Stimulated activated CD8-positive, alpha-beta memory T cell treated with anti-CD3 and anti-CD28 coated beads, Interleukin-7, amount 100 ng/mL, for 1 hour (primary cell): ENCODE data around the gene TAPBP.

Source experiments
- DNase-seq, 2 donors: peaks; one replicate each; pipeline ENCODE4 v3.0.0-alpha.2; 2020; ENCODE audit warnings: low read depth in 2 of 2

Gene TAPBP

DNA sequence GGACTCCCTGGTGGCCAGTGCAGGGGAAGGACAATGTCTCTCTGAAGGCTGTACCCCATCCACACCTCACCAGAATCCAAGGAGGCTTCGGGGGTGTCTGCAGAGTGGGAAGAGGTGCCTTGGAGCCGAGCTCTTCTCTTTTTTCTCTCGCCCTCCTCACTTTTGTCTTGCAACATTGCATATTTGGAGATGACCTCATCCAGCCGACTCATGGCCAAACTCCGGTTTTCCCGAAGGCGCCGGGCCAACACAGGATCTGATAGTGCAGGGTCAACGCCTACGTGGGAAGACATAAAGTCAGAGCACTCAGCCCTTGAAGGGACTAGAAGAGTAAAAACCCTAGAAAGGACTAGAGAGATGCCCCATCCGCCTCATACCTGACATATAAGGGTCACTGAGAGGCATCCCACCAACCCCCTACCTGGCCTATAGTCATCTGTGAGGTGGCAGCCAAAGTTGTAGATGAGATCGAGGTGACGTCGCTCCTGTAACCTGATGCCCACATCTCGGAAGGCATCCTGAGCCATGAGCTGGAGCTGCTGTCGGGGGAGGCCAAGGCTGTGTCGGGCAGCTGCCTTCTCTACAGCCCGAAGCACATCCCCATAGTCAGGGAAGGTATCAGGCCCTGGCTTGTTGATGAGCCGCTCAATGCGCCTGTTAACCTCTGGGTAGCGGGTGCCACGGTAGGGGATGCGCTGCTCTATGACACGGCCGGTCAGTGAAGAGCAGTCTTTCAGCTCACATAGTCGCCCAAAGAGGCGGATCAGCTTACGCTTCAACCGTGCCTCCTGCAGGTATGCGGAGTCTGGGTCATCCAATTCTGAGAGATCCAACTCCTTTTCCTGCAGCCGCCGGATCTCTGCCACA, 6.7 kb upstream of the TAPBP start:
- no peak for DNase-seq

DNA sequence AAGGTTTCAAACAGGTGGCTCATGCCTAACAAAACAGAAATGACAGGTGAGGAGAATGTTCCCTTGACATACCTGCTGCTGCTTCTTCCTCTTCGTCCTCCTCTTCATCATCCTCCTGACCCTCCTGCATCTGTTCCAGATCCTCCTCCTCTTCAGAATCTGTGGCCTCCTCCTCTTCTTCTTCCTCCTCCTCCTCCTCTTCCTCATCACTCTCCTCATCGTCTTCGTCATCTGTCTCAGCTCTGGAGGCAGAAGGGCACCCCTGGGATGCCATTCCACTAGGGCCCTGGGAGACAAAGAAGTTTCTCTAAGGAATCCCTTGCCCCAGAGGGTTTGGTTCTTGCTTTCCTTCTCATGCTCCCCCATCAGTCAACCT, 6.0 kb upstream of the TAPBP start:
- DNase-seq: no peak

DNA sequence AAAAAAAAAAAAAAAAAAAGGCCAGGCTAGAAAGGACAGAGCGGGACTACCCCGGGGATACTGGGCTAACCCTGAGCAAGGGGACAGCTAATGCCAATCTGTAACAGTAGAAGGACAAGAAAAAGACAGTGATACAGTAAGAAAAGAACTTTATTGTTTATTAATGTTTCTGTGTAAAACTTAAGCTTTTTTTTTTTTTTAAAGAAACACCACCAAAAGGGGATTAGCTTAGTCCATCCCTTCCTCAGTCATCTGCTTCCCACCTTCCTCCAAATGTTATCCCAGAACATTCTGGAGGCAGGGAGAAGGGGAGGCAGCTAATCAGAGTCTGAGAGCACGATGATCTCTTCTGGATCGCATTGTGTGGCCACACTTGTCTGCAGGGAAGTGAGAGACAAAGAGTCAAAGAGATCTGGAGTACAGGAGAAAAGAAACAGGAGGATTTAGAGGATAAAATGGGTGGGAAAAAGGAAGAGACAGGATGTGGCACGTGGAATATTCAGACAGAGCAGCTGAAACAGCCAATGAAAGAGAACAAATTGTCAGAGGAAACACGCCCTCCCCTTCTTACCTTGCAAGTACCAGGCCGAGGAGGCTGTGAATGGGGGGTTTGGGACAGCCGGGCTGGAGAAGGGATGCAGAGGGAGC, 4.7 kb upstream of the TAPBP start:
- no peak for DNase-seq

DNA sequence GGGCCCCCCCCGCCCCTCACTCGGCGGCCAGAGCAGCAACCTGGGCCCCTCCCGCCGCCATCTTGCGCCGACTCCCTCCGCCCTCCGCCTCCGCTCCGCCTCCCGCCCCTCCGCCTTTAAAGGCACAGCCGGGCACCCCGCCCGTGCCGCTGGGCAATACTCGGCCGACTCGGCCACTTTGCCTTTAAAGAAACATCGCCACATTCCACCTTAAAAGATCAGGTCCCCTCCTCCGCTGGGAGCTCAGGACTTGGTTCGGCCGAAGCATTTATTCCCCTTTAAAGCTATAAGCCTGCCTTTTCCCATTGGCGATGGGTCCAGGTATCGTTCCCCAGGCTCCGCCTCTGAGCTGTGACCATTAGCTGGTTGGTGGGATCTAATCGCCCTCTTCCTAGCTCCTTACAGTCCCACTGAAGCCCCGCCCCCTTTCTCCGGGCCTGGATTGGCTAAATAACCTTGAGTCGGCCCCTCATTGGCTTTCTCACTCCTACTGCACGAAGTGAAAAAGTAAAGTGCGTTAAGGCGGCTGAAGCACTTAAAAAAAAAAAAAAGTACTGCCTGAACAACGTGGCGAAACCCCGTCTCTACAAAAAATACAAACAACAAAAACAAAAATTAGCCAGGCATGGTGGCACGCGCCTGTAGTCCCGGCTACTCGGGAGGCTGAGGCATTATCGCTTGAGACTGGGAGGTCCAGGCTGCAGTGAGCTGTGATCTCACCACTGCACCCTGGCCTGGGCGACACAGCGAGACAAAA, 4.0 kb upstream of the TAPBP start, which contains the start of gene ZBTB22:
TSS of gene ZBTB22 (minus strand) at position 76 of the 757 bp plus-strand sequence. CDS start 828 bp downstream, outside the sequence.
- DNase-seq: peak; percentile 85 to 94

DNA sequence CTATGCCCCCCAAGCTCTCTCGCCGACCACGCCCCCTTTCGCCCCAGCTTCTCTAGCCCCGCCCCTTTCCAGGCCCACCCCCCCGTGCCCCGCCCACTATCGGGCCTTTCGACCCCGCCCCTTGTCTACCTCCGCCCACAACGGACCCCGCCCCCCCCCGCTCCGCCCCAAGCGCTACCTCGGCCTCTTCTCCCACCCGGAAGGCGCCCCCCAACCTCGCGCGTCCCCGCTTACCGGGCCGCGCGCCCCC, 3.5 kb upstream of the TAPBP start:
- DNase-seq: no peak

DNA sequence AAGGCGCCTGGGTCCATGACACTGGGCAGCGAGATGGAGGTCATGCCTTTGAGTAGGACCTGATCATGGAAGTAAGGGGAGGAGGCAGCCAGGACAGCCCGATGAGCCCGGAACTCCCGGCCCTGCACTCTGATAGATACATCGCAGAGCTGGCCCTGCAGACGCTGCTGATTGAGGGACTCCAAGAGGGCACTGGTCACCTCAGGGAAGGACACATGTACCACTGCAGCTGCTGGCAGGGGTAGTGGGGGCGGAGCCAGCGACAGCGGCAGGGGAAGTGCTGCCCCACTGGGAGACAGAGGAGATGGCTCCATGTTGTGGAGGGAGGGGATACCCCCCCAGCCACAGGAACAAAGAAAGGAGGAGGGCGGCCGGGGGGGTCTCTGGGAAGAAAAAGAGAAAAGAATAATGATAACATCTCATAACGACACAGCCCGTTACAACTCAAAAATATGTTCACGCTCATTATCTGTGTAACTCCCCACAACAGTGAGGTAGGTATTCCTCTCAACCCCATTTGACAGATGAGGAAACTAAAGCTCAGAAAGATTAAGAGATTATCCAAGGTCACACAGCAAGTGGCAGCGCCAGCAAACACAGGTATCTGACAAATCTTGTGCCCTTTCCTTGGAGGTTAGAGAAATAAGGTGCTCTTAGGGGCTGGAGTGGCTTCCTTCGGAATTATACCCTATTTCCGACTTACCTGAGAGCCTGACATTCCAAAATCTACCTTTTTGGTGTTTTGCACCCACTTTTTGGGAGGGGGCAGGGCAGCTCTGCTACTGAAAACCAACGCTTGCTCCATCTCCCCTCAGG, 2.9 kb upstream of the TAPBP start:
- DNase-seq: no peak

DNA sequence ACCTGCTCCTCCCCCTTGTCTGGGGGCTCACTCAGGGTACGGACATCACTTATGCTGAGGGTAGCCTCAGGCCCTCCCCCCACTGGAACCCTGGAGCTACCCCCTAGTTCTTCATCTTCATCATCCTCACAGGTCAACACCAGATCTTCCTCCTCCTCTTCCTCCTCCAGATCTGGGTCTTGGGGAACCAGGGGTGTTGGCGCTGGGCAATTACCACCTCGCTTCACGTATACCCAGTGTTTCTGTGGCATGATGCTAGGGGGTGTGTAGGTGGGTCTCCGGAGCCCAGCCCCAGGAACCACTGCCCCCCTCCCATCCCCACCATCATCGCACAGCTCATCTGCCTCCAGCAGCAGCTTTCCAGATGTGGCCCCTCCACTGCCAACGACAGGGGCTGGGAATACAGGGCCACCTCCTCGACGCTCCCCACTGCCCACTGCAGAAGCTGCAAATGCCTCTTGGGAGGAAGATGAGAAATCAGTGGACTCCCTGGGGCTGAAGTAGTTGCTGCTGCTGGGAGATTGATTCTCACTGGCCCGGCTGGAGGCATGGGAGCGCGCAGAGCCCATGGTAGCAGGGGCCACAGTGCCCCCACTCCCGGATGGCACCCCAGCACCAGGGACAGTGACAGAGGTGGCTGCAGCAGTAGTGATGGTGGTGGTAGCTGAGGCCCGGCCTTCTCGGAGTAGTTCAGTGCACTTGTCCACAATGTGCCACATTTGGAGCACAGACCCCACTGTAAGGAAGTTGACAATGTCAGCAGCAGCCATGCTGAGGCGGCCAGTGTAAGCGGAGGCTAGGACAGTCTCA, 2.1 kb upstream of the TAPBP start:
- DNase-seq: no peak

DNA sequence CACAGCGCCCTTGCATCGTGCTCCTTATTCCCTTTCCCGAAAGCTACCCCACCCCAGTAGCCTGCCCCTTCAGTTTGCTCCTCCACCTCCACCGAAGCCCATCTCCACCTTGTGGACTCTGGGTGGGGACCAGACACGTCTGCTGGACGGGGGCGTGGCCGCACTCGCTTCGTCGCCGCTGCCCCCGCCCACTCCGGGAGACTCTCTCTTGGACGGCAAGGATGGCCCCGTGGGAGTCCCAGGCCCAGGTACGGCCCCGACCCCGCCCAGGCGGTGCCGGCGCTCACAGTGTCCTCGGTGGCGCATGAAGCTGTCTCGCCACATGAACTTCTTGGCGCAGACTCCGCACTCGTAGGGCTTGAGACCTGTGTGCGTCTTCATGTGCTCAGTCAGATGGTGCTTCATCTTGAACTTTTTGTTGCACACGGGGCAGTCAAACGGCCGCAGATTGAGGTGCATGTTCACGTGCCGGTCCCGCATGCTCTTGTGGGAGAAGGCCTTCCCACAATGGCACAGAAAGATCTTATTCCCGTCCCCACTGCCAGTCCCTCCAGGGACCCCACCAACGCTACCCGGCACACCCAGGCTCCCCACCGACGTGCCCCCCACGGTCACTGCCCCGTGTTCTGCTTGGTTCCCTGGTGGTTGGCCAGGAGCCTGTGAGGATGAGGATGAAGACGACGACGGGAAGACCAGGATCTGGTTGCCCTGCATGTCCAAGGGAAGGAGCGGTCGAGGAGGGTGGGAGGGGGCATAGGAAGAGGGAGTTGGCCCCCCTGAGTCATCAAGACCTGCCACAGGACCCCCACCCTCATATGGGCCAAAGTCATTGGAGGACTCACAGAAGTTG, 1.3 kb upstream of the TAPBP start:
- no peak for DNase-seq

DNA sequence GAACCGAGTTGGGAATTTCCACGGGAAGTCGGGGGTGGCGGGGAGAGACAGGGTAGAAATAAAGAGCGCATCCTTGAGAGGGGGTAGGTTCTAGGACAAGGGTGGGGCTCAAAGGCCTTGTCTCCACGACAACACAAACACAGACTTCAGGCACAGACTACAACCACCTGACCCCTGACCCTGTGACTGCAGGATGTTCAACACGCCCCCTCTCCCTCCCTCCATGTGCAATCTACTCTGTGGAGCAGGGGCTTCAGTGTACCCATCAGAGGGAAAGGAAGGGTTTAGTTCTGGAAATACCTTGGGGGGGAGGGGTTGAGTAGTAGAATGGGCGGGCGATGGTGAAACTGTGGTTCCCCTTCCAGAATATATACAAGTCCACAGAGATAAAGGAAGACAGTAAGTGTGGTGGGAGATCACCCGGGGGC, 651 bp upstream of the TAPBP start:
- peak in 1 of 2 donors; percentile 36 for DNase-seq

DNA sequence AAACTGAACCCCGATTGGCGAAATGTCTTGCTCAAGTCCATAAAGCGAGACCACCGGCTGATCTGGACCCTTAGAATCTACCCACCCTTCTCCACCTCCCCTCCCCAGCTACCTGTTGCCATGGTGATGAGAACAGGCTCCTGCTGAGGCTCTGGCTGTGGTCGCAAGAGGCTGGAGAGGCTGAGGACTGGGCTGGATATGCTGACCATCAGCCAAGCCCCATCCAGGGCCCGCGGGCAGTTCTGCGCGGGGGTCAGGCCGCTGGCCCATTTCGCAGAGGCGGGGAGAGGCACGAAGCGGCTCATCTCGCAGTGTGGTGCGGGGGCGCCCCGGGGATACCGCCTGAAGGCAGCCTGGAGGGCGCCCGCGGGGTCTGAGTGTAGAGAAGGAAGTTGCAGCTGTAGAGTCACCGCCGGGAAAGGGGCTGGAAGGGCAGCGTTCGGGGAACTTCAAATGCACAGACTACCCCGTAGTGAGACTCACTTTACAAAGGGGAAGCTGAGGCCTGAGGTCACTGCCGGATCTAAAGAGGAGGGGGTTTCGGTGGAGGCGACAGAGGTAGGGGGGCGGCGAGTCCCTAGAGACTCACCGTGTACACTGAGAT, 671 bp downstream of the TAPBP start:
- DNase-seq: no peak

DNA sequence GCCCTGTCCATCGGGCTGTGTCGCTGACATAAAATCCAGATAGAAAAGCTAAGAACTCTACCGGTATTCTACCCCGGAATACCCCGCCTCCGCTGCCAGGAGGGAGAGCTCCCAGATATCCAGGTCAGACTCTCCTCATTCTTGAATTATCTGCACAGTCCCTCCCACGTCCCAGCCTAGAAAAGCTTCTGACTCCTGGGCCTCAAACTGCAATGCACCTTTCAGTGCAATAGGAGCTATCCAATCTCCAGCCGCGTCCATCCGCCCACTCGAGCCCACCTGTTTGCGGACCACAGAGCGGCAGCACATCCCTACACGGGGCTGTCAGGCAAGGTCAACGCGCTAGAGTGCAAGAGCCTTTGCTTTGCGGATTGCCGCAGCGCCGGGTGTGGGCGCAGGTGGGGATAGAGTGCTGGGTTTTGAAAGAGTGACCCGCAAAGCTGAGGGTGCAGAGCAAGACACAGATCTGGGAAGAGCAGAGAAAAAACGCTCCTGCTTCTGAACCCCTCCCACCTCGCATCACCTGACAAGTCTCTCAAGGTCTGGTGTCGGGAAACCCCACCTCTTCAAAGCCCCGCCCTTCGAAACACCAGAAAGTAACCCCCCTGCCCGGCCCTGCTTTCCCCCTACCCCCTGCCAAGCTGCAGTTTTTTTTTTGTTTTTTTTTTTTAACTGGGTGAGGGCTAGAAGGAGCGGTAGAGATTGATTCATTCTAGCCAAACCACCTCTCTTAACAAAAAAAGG, 1.3 kb downstream of the TAPBP start:
- DNase-seq: peak in 1 of 2 donors; percentile 61

DNA sequence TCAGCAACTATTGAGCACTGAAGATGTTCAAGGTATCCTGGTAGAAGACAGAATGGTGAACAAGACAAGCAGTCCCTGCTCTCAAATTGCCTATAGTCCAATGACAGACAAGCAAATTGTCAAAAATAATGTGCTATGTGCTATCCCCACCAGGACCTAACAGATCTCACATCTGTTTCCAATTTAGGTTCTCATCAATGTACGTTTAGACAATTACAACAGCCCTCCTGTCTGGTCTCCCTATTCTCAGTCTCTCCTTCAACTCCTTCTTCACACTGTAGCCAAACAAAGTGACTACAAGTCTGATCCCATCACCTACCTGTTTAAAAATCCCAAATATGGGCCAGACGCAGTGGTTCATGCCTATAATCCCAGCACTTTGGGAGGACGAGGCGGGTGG, 7.5 kb downstream of the TAPBP start:
- no peak for DNase-seq

DNA sequence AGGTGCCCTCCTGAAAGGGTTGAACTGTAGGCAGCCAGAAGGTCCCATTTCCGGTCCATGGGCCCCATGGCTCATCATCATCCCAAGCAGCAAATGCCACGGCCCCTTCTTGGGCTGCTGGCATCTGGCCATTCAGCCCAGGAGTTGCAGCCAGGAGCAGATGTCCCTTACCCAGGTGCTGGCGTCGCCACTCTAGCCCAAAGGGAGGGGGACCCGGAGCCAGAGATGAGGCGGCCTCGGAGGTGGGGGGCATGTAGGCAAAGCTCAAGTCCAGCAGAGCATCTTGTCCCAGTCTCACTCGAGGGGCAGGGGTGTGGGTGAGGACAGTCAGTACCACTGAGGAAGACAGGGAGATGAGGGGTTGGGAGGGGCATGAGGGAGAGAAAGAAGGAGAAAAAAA, 8.8 kb downstream of the TAPBP start:
- DNase-seq: no peak

DNA sequence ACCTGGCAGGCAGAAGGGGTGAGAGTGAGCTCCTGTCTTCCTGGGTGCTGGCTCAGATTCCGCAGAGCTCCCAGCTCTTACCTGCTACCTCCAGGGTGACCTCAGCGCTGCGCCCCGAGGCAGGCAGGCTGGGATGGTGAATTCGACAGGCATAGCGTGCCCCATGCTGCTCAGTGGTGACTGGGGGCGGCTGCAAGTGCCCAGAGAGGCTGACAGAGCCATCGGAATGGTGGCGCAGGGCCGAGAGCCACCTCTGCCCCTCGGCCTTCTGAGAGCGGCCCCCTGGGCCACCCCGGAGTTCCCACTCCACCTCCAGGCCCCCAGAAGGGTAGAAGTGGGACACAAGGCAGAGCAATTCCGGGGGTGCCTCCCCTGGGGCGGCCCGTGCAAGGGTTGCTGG, 9.7 kb downstream of the TAPBP start:
- no peak for DNase-seq

DNA sequence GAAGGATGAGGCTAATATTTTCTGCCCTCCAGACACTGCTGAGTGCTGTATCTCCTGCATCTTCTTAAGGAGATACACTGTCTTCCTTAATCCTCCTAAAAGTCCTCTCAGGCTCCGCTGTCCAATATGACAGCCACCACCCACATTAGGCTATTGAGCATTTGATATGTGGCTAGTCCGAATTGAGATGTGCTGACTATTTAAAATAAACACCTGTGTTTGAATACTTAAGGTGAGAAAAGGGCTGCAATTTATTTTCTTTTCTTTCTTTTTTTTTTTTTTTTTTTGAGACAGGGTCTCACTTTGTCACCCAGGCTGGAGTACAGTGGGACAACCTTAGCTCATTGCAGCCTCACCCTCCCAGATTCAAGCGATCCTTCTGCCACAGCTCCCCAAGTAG, 12.0 kb downstream of the TAPBP start:
- no peak for DNase-seq

DNA sequence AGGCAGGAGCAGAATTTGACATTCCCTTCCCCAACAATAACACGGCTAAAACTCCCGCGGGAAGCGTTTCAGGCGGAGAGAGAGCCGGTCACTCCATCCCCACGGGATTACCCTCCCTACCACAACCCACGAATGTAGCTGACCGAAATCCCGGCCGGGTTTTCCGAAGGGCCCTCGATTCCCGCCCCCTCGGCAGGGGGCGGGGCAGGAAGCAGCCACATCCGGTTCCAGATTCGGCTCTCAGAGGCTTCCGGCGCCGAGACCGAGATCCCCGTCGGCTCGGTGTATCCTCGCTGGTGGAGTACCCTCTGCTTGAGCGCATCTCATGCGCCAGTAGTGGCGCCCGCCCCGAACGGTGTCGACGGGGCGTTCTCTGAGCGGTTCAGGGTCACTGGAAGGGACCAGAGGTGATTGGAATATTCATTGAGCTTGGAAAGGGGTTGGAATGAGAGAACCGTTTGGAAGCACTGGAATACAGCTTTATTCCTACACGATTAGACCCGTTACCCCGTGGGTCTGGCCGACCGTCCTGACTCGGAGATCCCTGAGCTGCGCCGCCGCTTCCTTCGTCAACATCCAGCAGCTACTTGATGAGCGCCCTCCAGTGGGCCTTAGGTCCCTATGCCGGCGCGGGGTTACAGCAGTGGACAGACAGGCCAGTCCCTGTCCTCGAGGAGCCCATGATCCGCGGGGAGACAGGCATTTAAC, 14.5 kb downstream of the TAPBP start:
- peak; percentile 88 to 91 for DNase-seq

DNA sequence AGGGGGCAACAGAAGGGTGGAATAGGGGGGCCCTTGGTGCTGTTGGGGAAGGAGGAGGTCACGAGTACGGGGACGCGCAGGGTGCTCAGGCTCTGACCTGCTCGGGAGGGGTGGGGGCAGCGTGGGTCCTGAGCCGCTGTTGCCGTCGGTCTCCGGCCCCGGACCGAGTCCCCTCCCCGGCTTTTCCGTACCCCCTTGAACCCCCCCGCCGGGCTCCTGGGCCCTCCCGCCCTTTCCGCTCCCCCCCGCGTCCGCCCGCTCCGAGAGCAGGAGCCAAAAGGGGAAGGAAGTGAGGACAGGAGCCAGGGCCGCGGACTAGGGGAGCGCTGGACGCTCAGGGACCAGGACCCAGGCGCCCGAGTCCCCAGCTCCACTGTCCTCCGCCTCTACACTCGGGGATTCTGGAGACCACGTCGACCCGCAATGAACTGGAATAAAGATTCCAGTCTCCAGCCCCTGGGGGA, 15.1 kb downstream of the TAPBP start, which contains the start of gene RGL2:
TSS of gene RGL2 (minus strand) at position 170 of the 464 bp plus-strand sequence. CDS start 332 bp downstream, outside the sequence.
- DNase-seq: peak in 1 of 2 donors; percentile 38
